Suppressor macrophage (primary cell): ENCODE measurements around the gene TBC1D13.
"Not testable (repeated sequence)": the region's sequence is repeated elsewhere in the genome, so short reads cannot be mapped to it uniquely, and the experiment has no call there.

Source experiments
- DNase-seq, 4 experiments: peaks; one replicate each; pipeline ENCODE4 v3.0.0-alpha.2; 2020 to 2022
- total RNA-seq, 17 experiments: gene quantifications; one replicate each; lab custom pipeline; 2026; ENCODE audit warnings: mixed read lengths in 6 of 17, inconsistent platforms in 3 of 17; lab: John Stamatoyannopoulos, UW

The TBC1D13 gene
- 6.4 to 43.6 (median 23.4) reads per million in 17 experiments for total RNA-seq

- peak; percentile 87 to 94 (median 91) for DNase-seq
These were observed at the start of gene TBC1D13 for GRCh38 chr9:128786681-128787601. TSS of gene TBC1D13 (plus strand) at chr9:128787253. CDS start at chr9:128787354, 101 bp downstream.

- DNase-seq = no peak
These were observed 44.7 kb upstream of the TBC1D13 start for GRCh38 chr9:128742401-128742800.

- DNase-seq = no peak
These were observed 43.6 kb upstream of the TBC1D13 start for GRCh38 chr9:128743421-128743820.

GRCh38 chr9:128747241-128747640 lies 39.8 kb upstream of the TBC1D13 start:
- no peak for DNase-seq

- DNase-seq = no peak
These were observed 36.0 kb upstream of the TBC1D13 start for GRCh38 chr9:128750926-128751595.

- DNase-seq = no peak
These were observed 33.4 kb upstream of the TBC1D13 start for GRCh38 chr9:128753627-128754026.

GRCh38 chr9:128757602-128758001 lies 29.5 kb upstream of the TBC1D13 start:
- peak in 1 of 4 experiments; percentile 18 for DNase-seq

GRCh38 chr9:128762671-128763449 lies 24.2 kb upstream of the TBC1D13 start:
- DNase-seq = no peak

- DNase-seq = no peak
These were observed 22.7 kb upstream of the TBC1D13 start for GRCh38 chr9:128764361-128764760.

GRCh38 chr9:128765499-128765898 lies 21.6 kb upstream of the TBC1D13 start:
- DNase-seq = no peak

- DNase-seq = no peak
These were observed 18.4 kb upstream of the TBC1D13 start for GRCh38 chr9:128768606-128769005.

- no peak for DNase-seq
These were observed 16.6 kb upstream of the TBC1D13 start for GRCh38 chr9:128770286-128771030.

- DNase-seq = peak in 3 of 4 experiments; percentile 18 to 40 (median 21)
These were observed 15.8 kb upstream of the TBC1D13 start for GRCh38 chr9:128771094-128771721.

- peak; percentile 95 to 98 (median 96) for DNase-seq
These were observed 15.1 kb upstream of the TBC1D13 start, which contains the start of gene ZER1 for GRCh38 chr9:128771745-128772519. TSS of gene ZER1 (minus strand) at chr9:128771927. CDS start at chr9:128755565, 16,362 bp downstream.

- DNase-seq = no peak
These were observed 14.0 kb upstream of the TBC1D13 start for GRCh38 chr9:128773049-128773448.

GRCh38 chr9:128774804-128775203 lies 12.2 kb upstream of the TBC1D13 start:
- DNase-seq = no peak

GRCh38 chr9:128780093-128780492 lies 7.0 kb upstream of the TBC1D13 start:
- not testable (repeated sequence) for DNase-seq

- peak in 1 of 4 experiments; percentile 17 for DNase-seq
These were observed 5.6 kb upstream of the TBC1D13 start for GRCh38 chr9:128781187-128782070.

- DNase-seq = no peak
These were observed 4.4 kb upstream of the TBC1D13 start for GRCh38 chr9:128782669-128783068.
